GM23338 (cell line): Measurements from ENCODE around the gene EYA4.

Experiments used
- CREB1 ChIP-seq: fragments of 250-450 bp; sonication (Bioruptor Pico); IDR thresholded peaks from 2 replicates; pipeline ENCODE4 v1.5.0; 2020; ENCODE audit warnings: low read depth, mild to moderate bottlenecking, moderate library complexity
- EZH2phosphoT487 ChIP-seq: fragments of 200-600 bp; sonication (generic); IDR thresholded peaks from one replicate; pipeline ENCODE4 v1.8.1; 2018; ENCODE audit warnings: antibody characterized with exemption; ENCODE audit not compliant: unreplicated experiment
- ZNF114 ChIP-seq: fragments of 250-450 bp; sonication (Bioruptor Pico); IDR thresholded peaks from 2 replicates; pipeline ENCODE4 v1.5.0; 2020; ENCODE audit warnings: mild to moderate bottlenecking, moderate library complexity
- TF ChIP-seq, protein P1 (sequence below), 2 experiments: fragments of 200-600 bp in 1 of 2; sonication (generic) in 1 of 2; conservative IDR thresholded peaks; 2 replicates each; pipeline versions ENCODE4 v1.5.1 to v1.6.1; 2016 to 2017; ENCODE audit warnings: antibody characterized with exemption in 2 of 2, low read depth in 2 of 2, mild to moderate bottlenecking in 2 of 2, moderate library complexity in 1 of 2

- TF ChIP-seq, protein P1, sequence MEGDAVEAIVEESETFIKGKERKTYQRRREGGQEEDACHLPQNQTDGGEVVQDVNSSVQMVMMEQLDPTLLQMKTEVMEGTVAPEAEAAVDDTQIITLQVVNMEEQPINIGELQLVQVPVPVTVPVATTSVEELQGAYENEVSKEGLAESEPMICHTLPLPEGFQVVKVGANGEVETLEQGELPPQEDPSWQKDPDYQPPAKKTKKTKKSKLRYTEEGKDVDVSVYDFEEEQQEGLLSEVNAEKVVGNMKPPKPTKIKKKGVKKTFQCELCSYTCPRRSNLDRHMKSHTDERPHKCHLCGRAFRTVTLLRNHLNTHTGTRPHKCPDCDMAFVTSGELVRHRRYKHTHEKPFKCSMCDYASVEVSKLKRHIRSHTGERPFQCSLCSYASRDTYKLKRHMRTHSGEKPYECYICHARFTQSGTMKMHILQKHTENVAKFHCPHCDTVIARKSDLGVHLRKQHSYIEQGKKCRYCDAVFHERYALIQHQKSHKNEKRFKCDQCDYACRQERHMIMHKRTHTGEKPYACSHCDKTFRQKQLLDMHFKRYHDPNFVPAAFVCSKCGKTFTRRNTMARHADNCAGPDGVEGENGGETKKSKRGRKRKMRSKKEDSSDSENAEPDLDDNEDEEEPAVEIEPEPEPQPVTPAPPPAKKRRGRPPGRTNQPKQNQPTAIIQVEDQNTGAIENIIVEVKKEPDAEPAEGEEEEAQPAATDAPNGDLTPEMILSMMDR (conservative IDR thresholded peaks at IDR 0.05; ENCODE audit: low read depth in 2 of 2): no peak
- TF ChIP-seq ZNF114 (no peak), CREB1 (CRISPR knock-in tag) (no peak), EZH2phosphoT487 (no peak)
Observed at GRCh38 chr6:133333852-133334251, 92.7 kb downstream of the EYA4 start.
